Epithelial cell of alveolus of lung (primary cell): ENCODE measurements around the gene SCT. TPM values are rescaled to one million over a fixed set of nuclear protein-coding genes. Genes with fewer than 3 reads are reported as not detected.

Source experiments
- total RNA-seq: library from RNA; depleted of rRNA; stranded (reverse); fragments of >200 nt; gene quantifications from 2 replicates; pipeline ENCODE4 v1.2.1, GENCODE V29; 2015

SCT gene, protein sequence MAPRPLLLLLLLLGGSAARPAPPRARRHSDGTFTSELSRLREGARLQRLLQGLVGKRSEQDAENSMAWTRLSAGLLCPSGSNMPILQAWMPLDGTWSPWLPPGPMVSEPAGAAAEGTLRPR
- not detected in 2 replicates for total RNA-seq

DNA sequence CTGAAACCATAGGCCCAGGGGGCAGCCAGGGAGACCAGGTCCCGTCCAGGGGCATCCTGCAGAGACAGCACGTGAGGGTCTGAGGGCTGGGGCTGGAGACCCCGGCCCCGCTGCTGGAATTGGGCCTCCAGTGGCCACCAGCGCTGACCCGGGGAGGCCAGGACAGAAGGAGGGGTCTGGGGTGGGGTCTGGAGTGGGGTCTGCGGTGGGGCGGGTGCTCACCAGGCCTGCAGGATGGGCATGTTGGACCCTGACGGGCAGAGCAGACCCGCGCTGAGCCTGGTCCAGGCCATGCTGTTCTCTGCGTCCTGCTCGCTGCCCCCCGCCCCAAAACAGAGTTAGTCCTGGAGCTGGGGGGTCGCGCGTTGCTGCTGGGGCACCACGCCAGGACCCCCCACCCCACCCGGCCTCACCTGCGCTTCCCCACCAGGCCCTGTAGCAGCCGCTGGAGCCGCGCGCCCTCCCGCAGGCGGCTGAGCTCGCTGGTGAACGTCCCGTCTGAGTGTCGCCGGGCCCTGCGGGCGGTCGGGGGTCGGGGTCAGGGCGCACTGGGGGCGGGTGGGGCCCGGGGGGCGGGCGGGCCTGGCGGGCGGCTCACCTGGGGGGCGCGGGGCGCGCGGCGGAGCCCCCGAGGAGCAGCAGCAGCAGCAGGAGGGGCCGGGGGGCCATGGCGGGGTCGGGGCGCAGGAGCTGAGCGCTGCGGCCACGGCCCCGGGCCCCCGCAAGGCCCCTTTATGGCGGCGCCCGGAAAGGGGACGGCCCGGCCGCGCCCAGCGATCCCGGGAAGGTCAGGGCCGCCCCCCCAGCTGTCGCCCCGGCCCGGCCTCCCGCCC lies at the start of gene SCT:
TSS of gene SCT (minus strand) at position 707 of the 833 bp plus-strand sequence. CDS start at position 669, 38 bp downstream.

DNA sequence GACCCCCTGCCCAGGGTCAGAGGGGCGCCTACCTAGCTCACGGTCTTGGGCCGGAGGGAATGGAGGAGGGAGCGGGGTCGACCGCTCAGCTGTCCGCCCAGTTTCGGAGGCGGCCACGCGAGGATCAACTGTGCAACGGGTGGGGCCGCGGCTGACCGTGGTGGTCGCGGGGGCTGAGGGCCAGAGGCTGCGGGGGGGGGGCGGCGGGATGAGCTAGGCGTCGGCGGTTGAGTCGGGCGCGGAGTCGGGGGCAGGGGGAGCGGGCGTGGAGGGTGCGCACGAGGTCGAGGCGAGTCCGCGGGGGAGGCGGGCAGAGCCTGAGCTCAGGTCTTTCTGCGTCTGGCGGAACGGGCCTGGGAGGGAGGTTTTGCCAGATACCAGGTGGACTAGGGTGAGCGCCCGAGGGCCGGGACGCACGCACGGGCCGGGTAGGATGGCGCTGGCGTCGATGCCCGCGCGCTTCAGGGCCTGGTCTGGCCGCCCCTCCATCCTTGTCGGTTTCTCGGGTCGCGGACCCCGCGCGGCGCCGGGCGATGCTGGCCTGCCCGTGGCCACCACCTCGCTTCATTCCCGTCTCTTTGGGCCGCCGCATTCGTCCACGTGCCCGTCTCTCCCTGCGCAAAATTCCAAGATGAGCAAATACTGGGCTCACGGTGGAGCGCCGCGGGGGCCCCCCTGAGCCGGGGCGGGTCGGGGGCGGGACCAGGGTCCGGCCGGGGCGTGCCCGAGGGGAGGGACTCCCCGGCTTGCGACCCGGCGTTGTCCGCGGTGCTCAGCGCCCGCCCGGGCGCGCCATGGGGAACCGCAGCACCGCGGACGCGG lies 9.7 kb upstream of the SCT start, which contains the start of gene DRD4:
TSS of gene DRD4 (plus strand) at position 759 of the 822 bp plus-strand sequence. CDS start at position 795, 36 bp downstream.

DNA sequence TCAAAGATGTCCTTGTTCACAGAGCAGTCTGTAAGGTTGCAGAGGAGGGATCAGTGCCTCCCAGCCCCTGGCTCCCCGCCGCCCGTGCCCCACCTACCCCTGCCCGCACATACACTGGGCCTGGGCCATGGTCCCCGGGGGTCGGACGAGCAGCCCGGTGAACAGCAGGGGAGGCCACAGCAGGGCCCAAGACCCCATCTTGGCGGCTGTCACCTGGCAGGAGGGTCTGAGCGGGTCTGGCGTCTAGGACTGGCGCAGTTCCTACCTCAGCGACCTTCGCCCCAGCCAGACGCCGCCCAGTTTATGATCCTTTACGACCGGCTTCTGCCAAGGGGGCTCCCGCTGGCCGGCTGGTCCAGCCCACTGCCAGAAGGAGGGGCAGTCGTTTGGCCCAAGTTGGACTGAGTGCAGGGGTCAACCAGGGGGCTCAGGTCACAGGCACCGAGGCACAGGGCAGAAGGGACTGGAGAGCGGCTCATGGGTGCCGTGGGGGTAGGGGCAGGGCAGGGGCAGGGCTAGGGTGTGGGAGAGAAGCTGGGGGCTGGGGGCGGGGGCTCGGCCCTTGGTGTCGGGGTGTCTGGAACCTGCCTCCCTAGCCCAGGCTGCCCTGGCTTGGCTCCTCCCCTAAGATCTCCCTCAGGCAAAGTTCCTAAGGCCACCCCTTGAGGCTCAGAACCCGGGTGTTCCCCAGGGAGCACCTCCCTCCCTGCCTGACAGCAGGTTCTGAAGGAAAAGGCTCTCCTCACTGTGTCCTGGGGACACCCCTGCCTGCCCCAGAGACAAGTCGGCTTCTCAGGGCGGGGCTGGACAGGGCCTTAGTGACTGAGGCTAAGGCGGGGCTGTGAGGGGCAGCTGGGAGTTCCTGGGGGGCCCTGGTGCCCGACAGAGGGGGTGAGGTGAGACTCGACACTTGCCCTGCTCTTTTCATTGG lies 2.0 kb downstream of the SCT start, which contains the start of gene CDHR5:
TSS of gene CDHR5 (minus strand) at position 251 of the 931 bp plus-strand sequence. CDS start at position 198, 53 bp downstream.

DNA sequence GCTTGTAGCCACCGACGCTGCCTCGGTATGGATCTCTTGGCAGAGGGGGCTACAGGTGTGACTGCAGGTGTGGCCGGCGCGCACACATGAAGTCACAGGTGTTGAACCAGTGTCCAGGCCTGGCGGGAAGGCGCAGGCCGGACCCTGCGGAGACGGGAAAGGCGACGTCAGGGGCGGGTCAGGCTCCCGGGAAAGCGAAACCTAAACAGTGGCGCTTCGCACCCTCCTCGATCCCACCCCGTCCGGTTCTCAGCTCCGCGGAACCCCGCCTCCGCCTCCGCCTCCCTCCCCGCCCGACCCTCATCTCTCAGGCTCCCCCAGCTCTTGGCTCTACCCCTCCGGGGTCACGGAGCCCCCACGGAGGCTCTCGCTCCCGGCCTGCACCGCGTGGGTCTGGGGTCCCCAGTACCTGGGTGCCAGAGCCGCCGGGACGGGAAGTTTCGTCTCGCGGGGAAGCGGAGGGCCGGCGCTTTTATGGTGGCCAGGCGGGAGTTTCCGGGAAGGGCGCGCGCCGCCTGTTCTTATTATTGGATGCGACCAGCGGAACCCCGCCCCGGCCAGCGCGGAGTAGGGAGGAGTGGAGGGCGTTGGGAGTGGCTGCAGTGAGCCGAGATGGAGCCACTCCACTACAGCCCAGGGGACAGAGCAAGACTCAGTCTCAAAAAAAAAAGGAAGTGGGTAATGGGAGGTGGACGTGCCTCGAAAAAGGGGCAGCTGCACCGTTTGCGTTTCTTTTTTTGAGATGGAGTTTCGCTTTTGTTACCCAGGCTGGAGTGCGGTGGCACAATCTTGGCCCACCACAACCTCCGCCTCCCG lies 11.3 kb downstream of the SCT start, which contains the start of gene IRF7:
TSS of gene IRF7 (minus strand) at position 447 of the 816 bp plus-strand sequence. CDS start 586 bp downstream, outside the sequence.

Other genes with a start within 250 kb of the SCT start
- gene PKP3, start 233.0 kb downstream of the SCT start, total RNA-seq = 1.7 and 5.2 TPM in 2 replicates
- gene SIGIRR, start 212.2 kb downstream of the SCT start, total RNA-seq = 22.4 and 41.8 TPM in 2 replicates
- 0.39 TPM in 1 of 2 replicates, not detected in the other for gene ANO9, start 185.2 kb downstream of the SCT start, total RNA-seq
- 38.4 and 60.8 TPM in 2 replicates for gene PTDSS2, start 176.9 kb downstream of the SCT start, total RNA-seq
- 211 and 362 TPM in 2 replicates for gene RNH1, start 119.9 kb downstream of the SCT start, total RNA-seq
- 52.8 and 80.4 TPM in 2 replicates for gene HRAS, start 91.6 kb downstream of the SCT start, total RNA-seq
- gene LRRC56, start 89.7 kb downstream of the SCT start, total RNA-seq = 0.26 and 2.6 TPM in 2 replicates
- gene LMNTD2, start 66.4 kb downstream of the SCT start, total RNA-seq = 0.39 and 1.2 TPM in 2 replicates
- gene RASSF7, start 66.2 kb downstream of the SCT start, total RNA-seq = 6.8 and 8.1 TPM in 2 replicates
- 17.1 and 30.9 TPM in 2 replicates for gene PHRF1, start 50.7 kb downstream of the SCT start, total RNA-seq
- gene IRF7, start 11.2 kb downstream of the SCT start, total RNA-seq = 13.3 and 28.1 TPM in 2 replicates
- 0.26 TPM in 1 of 2 replicates, not detected in the other for gene CDHR5, start 2.2 kb downstream of the SCT start, total RNA-seq
- not detected in 2 replicates for gene DRD4, start 10.1 kb upstream of the SCT start, total RNA-seq
- gene DEAF1, start 68.0 kb upstream of the SCT start, total RNA-seq = 21.5 and 33.3 TPM in 2 replicates
- gene TMEM80, start 68.6 kb upstream of the SCT start, total RNA-seq = 12.5 and 63.3 TPM in 2 replicates
- 17.9 and 20.8 TPM in 2 replicates for gene EPS8L2, start 79.0 kb upstream of the SCT start, total RNA-seq
- gene TALDO1, start 120.3 kb upstream of the SCT start, total RNA-seq = 172 and 222 TPM in 2 replicates
- 15.1 and 24.4 TPM in 2 replicates for gene GATD1, start 150.3 kb upstream of the SCT start, total RNA-seq
- gene CEND1, start 162.9 kb upstream of the SCT start, total RNA-seq = 2.2 and 3.8 TPM in 2 replicates
- gene SLC25A22, start 171.1 kb upstream of the SCT start, total RNA-seq = 9.7 and 14.5 TPM in 2 replicates
- gene PIDD1, start 178.1 kb upstream of the SCT start, total RNA-seq = 13.7 and 27.5 TPM in 2 replicates
- 326 and 769 TPM in 2 replicates for gene RPLP2, start 182.8 kb upstream of the SCT start, total RNA-seq
- 16.7 and 39.5 TPM in 2 replicates for gene PNPLA2, start 191.7 kb upstream of the SCT start, total RNA-seq
- gene CRACR2B, start 200.7 kb upstream of the SCT start, total RNA-seq = 1.2 and 1.8 TPM in 2 replicates
- 224 and 544 TPM in 2 replicates for gene CD151, start 205.8 kb upstream of the SCT start, total RNA-seq
- 72.8 and 124 TPM in 2 replicates for gene POLR2L, start 215.3 kb upstream of the SCT start, total RNA-seq
- 170 and 176 TPM in 2 replicates for gene TSPAN4, start 215.7 kb upstream of the SCT start, total RNA-seq